Measurements from ENCODE around the gene SCFD2.

GRCh38 chr4:52880994-52881393 lies 484.9 kb downstream of the SCFD2 start:
- TF ChIP-seq REST (IDR thresholded peaks at IDR 0.05): no peak
- no peak for TF ChIP-seq HMGXB4 (CRISPR knock-in tag; IDR thresholded peaks at IDR 0.05; ENCODE audit: borderline replicate concordance)
